ENCODE data around the gene MUCL1.

DNA sequence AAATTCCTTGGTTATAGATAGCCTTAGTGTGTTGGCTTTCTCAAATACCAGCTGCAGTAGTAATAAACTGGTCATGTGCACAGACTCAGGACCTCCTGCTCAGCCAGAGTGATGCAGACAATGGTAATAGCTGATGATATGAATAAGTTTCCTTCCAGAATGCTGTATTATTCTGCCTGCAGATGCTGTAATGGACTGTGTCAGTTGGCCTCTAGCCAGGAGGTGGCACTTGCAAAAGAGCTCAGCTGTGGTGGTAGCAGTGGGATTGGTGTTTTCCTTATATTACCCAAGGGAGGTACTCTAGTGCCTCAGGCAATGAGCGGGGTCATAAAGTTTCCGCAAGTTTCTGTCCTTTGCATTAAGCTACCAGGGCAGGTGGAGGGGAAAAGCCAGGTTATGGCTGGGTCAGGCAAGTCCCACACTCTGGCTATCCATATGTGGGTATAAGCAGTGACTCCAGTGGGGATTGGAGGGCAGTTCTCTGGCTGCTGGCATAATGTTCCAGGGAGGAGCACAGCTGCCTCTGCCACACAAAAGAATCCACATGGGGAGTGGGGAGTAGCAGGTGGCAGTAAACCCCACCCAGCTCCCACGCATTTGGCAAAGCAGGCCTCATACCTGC is 14.0 kb upstream of the MUCL1 start:
- TF ChIP-seq CTCF (IDR thresholded peaks at IDR 0.05 in 4 of 5, conservative IDR thresholded peaks at IDR 0.05 in 1 of 5) (no peak), POLR2A (IDR thresholded peaks at IDR 0.05) (no peak)

Data from gastrocnemius medialis (tissue), 4 donors.